Fibroblast of villous mesenchyme (primary cell): ENCODE measurements around the gene UTS2B. TPM values are rescaled to one million over a fixed set of nuclear protein-coding genes. Genes with fewer than 3 reads are reported as not detected.

Source experiments
- DNase-seq: peaks from one replicate; pipeline ENCODE4 v3.0.0-alpha.2; 2010; ENCODE audit warnings: low read depth
- H3K4me3 ChIP-seq: 2 replicates; pipeline ENCODE4 v1.5.1; 2011; ENCODE audit warnings: low read depth, mild to moderate bottlenecking, low read length
- total RNA-seq: library from RNA; depleted of rRNA; stranded (reverse); fragments of >200 nt; gene quantifications from 2 replicates; pipeline ENCODE4 v1.2.3, GENCODE V29; 2012
- TF ChIP-seq, protein P1 (sequence below): IDR thresholded peaks from 2 replicates; pipeline ENCODE4 v1.5.1; 2012; ENCODE audit warnings: low read depth, mild to moderate bottlenecking, low read length; ENCODE audit not compliant: insufficient read depth

UTS2B gene
- total RNA-seq, 1 donor = 0.86 TPM

DNA sequence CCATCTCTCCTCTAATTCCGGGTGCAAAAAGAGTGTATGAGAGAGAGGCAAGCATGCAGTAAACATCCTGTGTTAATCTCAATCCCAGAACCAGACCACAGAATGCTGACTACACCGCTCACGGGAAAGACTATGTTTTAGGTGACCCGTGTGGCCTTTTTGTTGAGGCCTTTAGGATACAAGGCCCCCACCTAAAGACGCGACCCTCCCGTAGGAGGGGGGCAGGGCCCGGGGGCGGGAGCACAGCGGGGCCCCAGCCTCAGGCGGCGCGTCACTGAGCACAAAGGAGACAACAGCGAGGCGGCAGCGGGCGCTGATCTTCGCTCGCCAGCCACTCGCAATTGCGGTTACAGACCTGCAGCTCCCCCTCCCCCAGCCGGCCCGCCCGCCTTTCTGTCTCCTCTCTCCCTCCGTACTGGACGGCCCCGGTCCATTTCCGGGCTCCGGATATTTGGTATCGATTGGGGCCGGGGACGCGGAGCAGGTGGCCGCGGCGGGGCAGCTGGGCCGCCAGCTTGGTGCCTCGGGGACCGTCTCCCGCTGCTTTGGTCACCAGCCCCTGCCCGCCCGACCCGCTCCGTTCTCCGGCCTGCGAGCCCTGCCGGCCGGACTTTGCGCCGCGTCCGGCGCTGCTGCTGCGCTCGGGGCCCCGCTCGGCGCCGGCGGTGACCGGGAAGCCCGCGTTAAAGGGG, 1.2 kb downstream of the UTS2B start, which contains the start of gene CCDC50:
CCDC50 (plus strand) TSS at position 433 of the 692 bp plus-strand sequence. CDS start 281 bp downstream, outside the sequence.
- TF ChIP-seq, protein P1, sequence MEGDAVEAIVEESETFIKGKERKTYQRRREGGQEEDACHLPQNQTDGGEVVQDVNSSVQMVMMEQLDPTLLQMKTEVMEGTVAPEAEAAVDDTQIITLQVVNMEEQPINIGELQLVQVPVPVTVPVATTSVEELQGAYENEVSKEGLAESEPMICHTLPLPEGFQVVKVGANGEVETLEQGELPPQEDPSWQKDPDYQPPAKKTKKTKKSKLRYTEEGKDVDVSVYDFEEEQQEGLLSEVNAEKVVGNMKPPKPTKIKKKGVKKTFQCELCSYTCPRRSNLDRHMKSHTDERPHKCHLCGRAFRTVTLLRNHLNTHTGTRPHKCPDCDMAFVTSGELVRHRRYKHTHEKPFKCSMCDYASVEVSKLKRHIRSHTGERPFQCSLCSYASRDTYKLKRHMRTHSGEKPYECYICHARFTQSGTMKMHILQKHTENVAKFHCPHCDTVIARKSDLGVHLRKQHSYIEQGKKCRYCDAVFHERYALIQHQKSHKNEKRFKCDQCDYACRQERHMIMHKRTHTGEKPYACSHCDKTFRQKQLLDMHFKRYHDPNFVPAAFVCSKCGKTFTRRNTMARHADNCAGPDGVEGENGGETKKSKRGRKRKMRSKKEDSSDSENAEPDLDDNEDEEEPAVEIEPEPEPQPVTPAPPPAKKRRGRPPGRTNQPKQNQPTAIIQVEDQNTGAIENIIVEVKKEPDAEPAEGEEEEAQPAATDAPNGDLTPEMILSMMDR = no peak
- H3K4me3 ChIP-seq = peak within 1 kb of the TSS; percentile 86
- peak; percentile 81 for DNase-seq

DNA sequence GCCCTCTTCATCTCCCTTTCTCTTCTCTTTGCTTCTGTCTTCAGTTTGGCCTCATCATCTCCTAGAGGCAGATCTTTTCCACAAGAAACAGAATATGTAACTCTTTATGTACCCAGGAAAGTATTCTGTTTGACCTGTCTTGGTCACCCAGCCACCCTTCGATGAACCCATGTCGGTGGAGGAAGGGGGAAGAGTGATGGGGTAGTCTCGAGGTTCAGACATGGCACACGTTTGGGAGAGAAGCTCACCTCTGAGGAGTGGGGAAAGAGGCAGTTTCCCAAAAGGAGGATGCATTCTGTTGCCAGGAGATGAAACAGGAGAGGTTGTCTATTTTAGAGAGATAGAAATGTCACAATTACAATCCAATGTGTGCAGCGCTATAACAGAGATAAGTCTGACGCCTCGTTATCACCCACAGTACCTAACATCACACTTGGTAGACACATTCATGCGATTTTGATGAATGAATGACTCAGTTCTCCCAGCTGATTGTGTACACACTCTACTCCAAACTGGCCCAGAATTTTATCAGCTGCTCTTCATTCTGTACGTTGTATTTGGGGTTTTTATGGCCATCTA, 1.9 kb downstream of the UTS2B start:
- TF ChIP-seq, protein P1 = no peak
- peak overlapping the region; percentile 86 for H3K4me3 ChIP-seq
- no peak for DNase-seq

- no peak overlapping the region for H3K4me3 ChIP-seq
- no peak for DNase-seq
- TF ChIP-seq, protein P1 = no peak
These were observed 2.8 kb downstream of the UTS2B start for GRCh38 chr3:191327526-191327925.

DNA sequence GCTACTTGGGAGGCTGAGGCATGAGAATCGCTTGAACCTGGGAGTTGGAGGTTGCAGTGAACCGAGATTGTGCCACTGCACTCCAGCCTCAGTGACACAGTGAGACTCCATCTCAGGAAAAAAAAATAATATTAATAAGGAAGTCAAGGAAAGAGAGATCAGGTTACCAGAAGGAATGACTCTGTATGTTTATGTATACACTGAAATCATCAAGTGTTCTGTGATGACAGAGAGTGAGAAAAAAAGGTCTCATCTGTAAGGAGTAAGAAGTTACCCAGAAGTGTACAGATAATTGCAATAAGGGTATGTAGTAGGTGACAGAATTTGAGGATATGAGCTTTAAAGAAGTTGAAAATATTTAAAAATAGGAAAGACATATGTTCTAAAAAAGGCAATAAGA, 5.4 kb downstream of the UTS2B start:
- H3K4me3 ChIP-seq = no peak overlapping the region
- DNase-seq = no peak
- TF ChIP-seq, protein P1 = no peak

- TF ChIP-seq, protein P1 = no peak
- H3K4me3 ChIP-seq = no peak overlapping the region
- no peak for DNase-seq
These were observed 9.1 kb downstream of the UTS2B start for GRCh38 chr3:191321019-191321767.

- TF ChIP-seq, protein P1 = no peak
- DNase-seq = no peak
- H3K4me3 ChIP-seq = no peak overlapping the region
These were observed 10.0 kb downstream of the UTS2B start for GRCh38 chr3:191320316-191320715.
